Liver (tissue), 9 donors: ENCODE measurements around the gene SOWAHC. TPM values are rescaled to one million over a fixed set of nuclear protein-coding genes. Genes with fewer than 3 reads are reported as not detected.

Experiments used
- DNase-seq: peaks from one replicate; pipeline ENCODE4 v3.0.0-alpha.2; 2017; ENCODE audit warnings: low spot score
- H3K27ac ChIP-seq, 2 donors: one replicate each; pipeline ENCODE4 v1.7.0; 2013; ENCODE audit warnings: inconsistent platforms in 2 of 2, low read length in 2 of 2, control low read depth in 1 of 2, low read depth in 1 of 2, mild to moderate bottlenecking in 1 of 2
- H3K27me3 ChIP-seq, 4 donors: one replicate each; pipeline versions ENCODE4 v1.6.1 to v1.7.0; 2013; ENCODE audit warnings: low read length in 3 of 4, inconsistent platforms in 1 of 4, mild to moderate bottlenecking in 1 of 4, moderate library complexity in 1 of 4; ENCODE audit not compliant: control insufficient read depth in 4 of 4, insufficient read depth in 4 of 4
- H3K36me3 ChIP-seq, 4 donors: one replicate each; pipeline versions ENCODE4 v1.6.1 to v1.7.0; 2013; ENCODE audit warnings: low read length in 3 of 4, mild to moderate bottlenecking in 3 of 4, low read depth in 1 of 4, moderate library complexity in 1 of 4; ENCODE audit not compliant: control insufficient read depth in 4 of 4, insufficient read depth in 3 of 4
- H3K4me1 ChIP-seq, 4 donors: one replicate each; pipeline versions ENCODE4 v1.6.1 to v1.7.0; 2013; ENCODE audit warnings: low read length in 3 of 4, mild to moderate bottlenecking in 3 of 4, moderate library complexity in 1 of 4; ENCODE audit not compliant: control insufficient read depth in 4 of 4, insufficient read depth in 4 of 4
- H3K4me3 ChIP-seq, 3 donors: one replicate each; pipeline versions ENCODE4 v1.6.1 to v1.7.0; 2013; ENCODE audit warnings: low read length in 3 of 3, control low read depth in 1 of 3, low read depth in 1 of 3, mild to moderate bottlenecking in 1 of 3
- H3K9ac ChIP-seq, 2 donors: one replicate each; pipeline ENCODE4 v1.7.0; 2013; ENCODE audit warnings: low read length in 2 of 2, mild to moderate bottlenecking in 2 of 2, moderate library complexity in 2 of 2, control low read depth in 1 of 2, low read depth in 1 of 2
- H3K9me3 ChIP-seq, 4 donors: one replicate each; pipeline versions ENCODE4 v1.6.1 to v1.7.0; 2013; ENCODE audit warnings: low read length in 3 of 4; ENCODE audit not compliant: control insufficient read depth in 4 of 4
- ATF3 ChIP-seq: IDR thresholded peaks from 2 replicates; pipeline ENCODE4 v1.6.1; 2016; ENCODE audit warnings: antibody characterized with exemption
- EGR1 ChIP-seq, 2 donors: IDR thresholded peaks; 2 replicates each; pipeline ENCODE4 v1.6.1; 2016 to 2018; ENCODE audit warnings: antibody characterized with exemption in 2 of 2, low read depth in 2 of 2
- FOXA1 ChIP-seq: IDR thresholded peaks from 2 replicates; pipeline ENCODE4 v1.6.1; 2016; ENCODE audit warnings: antibody characterized with exemption
- FOXA2 ChIP-seq: IDR thresholded peaks from 2 replicates; pipeline ENCODE4 v1.6.1; 2016; ENCODE audit warnings: antibody characterized with exemption
- GABPA ChIP-seq, 2 donors: IDR thresholded peaks in 1 of 2; conservative IDR thresholded peaks in 1 of 2; 2 replicates each; pipeline ENCODE4 v1.6.1; 2016; ENCODE audit warnings: antibody characterized with exemption in 2 of 2, mild to moderate bottlenecking in 1 of 2, moderate library complexity in 1 of 2
- HNF4A ChIP-seq, 2 donors: conservative IDR thresholded peaks; 2 replicates each; pipeline ENCODE4 v1.6.1; 2016; ENCODE audit warnings: antibody characterized with exemption in 2 of 2, mild to moderate bottlenecking in 2 of 2
- HNF4G ChIP-seq: IDR thresholded peaks from 2 replicates; pipeline ENCODE4 v1.6.1; 2016; ENCODE audit warnings: antibody characterized with exemption
- JUND ChIP-seq, 2 donors: IDR thresholded peaks; 2 replicates each; pipeline ENCODE4 v1.6.1; 2016; ENCODE audit warnings: antibody characterized with exemption in 2 of 2
- MAX ChIP-seq: IDR thresholded peaks from 2 replicates; pipeline ENCODE4 v1.6.1; 2016; ENCODE audit warnings: antibody characterized with exemption
- RAD21 ChIP-seq, 2 donors: IDR thresholded peaks; 2 replicates each; pipeline ENCODE4 v1.6.1; 2016; ENCODE audit warnings: antibody characterized with exemption in 2 of 2, mild to moderate bottlenecking in 2 of 2
- REST ChIP-seq: IDR thresholded peaks from 2 replicates; pipeline ENCODE4 v1.6.1; 2016; ENCODE audit warnings: antibody characterized with exemption, mild to moderate bottlenecking
- RXRA ChIP-seq, 2 donors: IDR thresholded peaks; 2 replicates each; pipeline ENCODE4 v1.6.1; 2017 to 2018; ENCODE audit warnings: antibody characterized with exemption in 2 of 2, mild to moderate bottlenecking in 1 of 2
- SP1 ChIP-seq: IDR thresholded peaks from 2 replicates; pipeline ENCODE4 v1.6.1; 2018; ENCODE audit warnings: antibody characterized with exemption, mild to moderate bottlenecking
- TAF1 ChIP-seq: conservative IDR thresholded peaks from 2 replicates; pipeline ENCODE4 v1.6.1; 2016; ENCODE audit warnings: antibody characterized with exemption, mild to moderate bottlenecking
- YY1 ChIP-seq: IDR thresholded peaks from 2 replicates; pipeline ENCODE4 v1.6.1; 2016; ENCODE audit warnings: antibody characterized with exemption, mild to moderate bottlenecking
- ZBTB33 ChIP-seq: IDR thresholded peaks from 2 replicates; pipeline ENCODE4 v1.6.1; 2016; ENCODE audit warnings: antibody characterized with exemption
- WGBS: extraction: QIAGEN DNeasy Blood & Tissue Kit; methylation state at CpG from one replicate; pipeline ENCODE4 v1.1.7; 2013; 5-methylcytosine and 5-hydroxymethylcytosine counted together
- polyA plus RNA-seq, 2 donors: library from polyadenylated mRNA; stranded (reverse) in 1 of 2; unstranded in 1 of 2; fragments of 200-250 nt in 1 of 2; fragments of >200 nt in 1 of 2; fragmentation: Nextera tagmentation in 1 of 2; extraction: Ambion mirVana in 1 of 2; gene quantifications; one replicate each; pipeline versions ENCODE4 v1.2.1 to v1.2.3, GENCODE V29; 2013 to 2015
- total RNA-seq, 2 donors: library from RNA; depleted of rRNA; stranded (reverse); fragments of >200 nt; gene quantifications; one replicate each; pipeline ENCODE4 v1.2.3, GENCODE V29; 2014
- donor health status: healthy.
- donor health status: healthy.
- donor health status: healthy.
- donor health status: healthy.
- donor health status: healthy.

SOWAHC gene
- total and polyA plus RNA-seq, 4 donors, result 7.0 to 16.9 (median 9.2) TPM

- WGBS, result 92% methylated on average over 14 of the region's 14 CpGs
- DNase-seq, result no peak
- no peak overlapping the region for H3K4me3 ChIP-seq
- H3K9ac ChIP-seq, result no peak overlapping the region
- TF ChIP-seq HNF4A (conservative IDR thresholded peaks at IDR 0.05) (no peak), EGR1 (IDR thresholded peaks at IDR 0.05; ENCODE audit: low read depth in 2 of 2) (no peak), RAD21 (IDR thresholded peaks at IDR 0.05) (no peak)
- peaks cover 2 to 20% (median 7%) of the 10 kb centered on the region in 4 donors for H3K4me1 ChIP-seq
- peak overlapping the region; percentile 83 to 93 for H3K27ac ChIP-seq
- H3K9me3 ChIP-seq, result no peaks in the 10 kb centered on the region
- no peaks in the 10 kb centered on the region for H3K27me3 ChIP-seq
- no peaks in the 10 kb centered on the region for H3K36me3 ChIP-seq
Measured at GRCh38 chr2:109645412-109646184, 31.4 kb downstream of the SOWAHC start.

GRCh38 chr2:109646961-109647360 is 32.8 kb downstream of the SOWAHC start:
- Histone ChIP-seq H3K9me3 (no peaks in the 10 kb centered on the region), H3K27ac (no peak overlapping the region), H3K36me3 (no peaks in the 10 kb centered on the region), H3K4me1 (peaks cover 2 to 20% (median 7%) of the 10 kb centered on the region in 4 donors), H3K27me3 (no peaks in the 10 kb centered on the region), H3K4me3 (no peak overlapping the region), H3K9ac (no peak overlapping the region)
- 95% methylated on average over 8 of the region's 8 CpGs for WGBS
- DNase-seq, result no peak
- TF ChIP-seq ZBTB33 (no peak), FOXA1 (no peak), YY1 (no peak), RAD21 (IDR thresholded peaks at IDR 0.05) (no peak), JUND (IDR thresholded peaks at IDR 0.05) (no peak), SP1 (no peak), TAF1 (no peak), REST (no peak), FOXA2 (no peak), EGR1 (IDR thresholded peaks at IDR 0.05; ENCODE audit: low read depth in 2 of 2) (no peak), HNF4G (no peak), HNF4A (conservative IDR thresholded peaks at IDR 0.05) (no peak), MAX (no peak), RXRA (IDR thresholded peaks at IDR 0.05) (no peak), GABPA (IDR thresholded peaks at IDR 0.05 in 1 of 2, conservative IDR thresholded peaks at IDR 0.05 in 1 of 2) (no peak), ATF3 (no peak)
